ENCODE data around the gene SARDH. TPM values are rescaled to one million over a fixed set of nuclear protein-coding genes. Genes with fewer than 3 reads are reported as not detected.

Gene SARDH
- total and polyA plus RNA-seq, 8 donors = 8.9 to 43.3 (median 20.5) TPM

DNA sequence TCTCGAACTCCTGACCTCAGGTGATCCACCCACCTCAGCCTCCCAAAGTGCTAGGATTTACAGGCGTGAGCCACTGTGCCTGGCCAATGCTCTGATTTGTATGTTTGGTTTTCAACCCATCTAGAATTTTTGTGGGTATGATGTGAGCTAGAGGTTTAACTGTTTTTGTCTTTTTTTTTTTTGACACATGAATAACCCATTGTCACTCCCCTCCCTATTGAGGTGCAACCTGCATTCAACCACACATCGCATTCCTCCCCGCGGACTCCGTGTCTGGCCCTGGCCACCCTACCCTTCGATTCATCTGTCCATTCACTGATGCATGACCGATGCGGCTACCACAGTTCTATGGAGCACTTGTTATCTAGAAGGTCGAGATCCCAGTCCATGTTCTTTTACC is 119.4 kb downstream of the SARDH start:
- WGBS, 2 donors = 67 to 81% methylated on average over 10 of the region's 10 CpGs

GRCh38 chr9:133616643-133617405 is 121.3 kb downstream of the SARDH start:
- DNase-seq (peak in 1 of 6 donors; percentile 45), ATAC-seq (no peak), FAIRE-seq (no peak)
- TF ChIP-seq CTCF (IDR thresholded peaks at IDR 0.05) = no peak
- no peaks in the 10 kb centered on the region for H3K4me1 ChIP-seq
- H3K27ac ChIP-seq = no peak overlapping the region
- intact Hi-C loops (cut with DNase I) = no loop called here
- 65 to 70% methylated on average over 13 of the region's 13 CpGs for WGBS, 2 donors
- H3K9me3 ChIP-seq = no peaks in the 10 kb centered on the region
- no peaks in the 10 kb centered on the region for H3K36me3 ChIP-seq
- no peak overlapping the region for H3K4me3 ChIP-seq
- H3K27me3 ChIP-seq = peaks cover 0 to 4% (median 0%) of the 10 kb centered on the region in 4 donors

More for the DNA sequence above, 119.4 kb downstream of the SARDH start:
- intact Hi-C loops (cut with DNase I) = no loop called here
- H3K9me3 ChIP-seq = no peaks in the 10 kb centered on the region
- H3K4me1 ChIP-seq = no peaks in the 10 kb centered on the region
- no peak for FAIRE-seq
- H3K27ac ChIP-seq = no peak overlapping the region
- no peak for DNase-seq
- H3K27me3 ChIP-seq = peaks cover 0 to 4% (median 0%) of the 10 kb centered on the region in 4 donors
- no peak overlapping the region for H3K4me3 ChIP-seq
- no peak for ATAC-seq
- H3K36me3 ChIP-seq = no peaks in the 10 kb centered on the region
- TF ChIP-seq CTCF (IDR thresholded peaks at IDR 0.05) = no peak

DNA sequence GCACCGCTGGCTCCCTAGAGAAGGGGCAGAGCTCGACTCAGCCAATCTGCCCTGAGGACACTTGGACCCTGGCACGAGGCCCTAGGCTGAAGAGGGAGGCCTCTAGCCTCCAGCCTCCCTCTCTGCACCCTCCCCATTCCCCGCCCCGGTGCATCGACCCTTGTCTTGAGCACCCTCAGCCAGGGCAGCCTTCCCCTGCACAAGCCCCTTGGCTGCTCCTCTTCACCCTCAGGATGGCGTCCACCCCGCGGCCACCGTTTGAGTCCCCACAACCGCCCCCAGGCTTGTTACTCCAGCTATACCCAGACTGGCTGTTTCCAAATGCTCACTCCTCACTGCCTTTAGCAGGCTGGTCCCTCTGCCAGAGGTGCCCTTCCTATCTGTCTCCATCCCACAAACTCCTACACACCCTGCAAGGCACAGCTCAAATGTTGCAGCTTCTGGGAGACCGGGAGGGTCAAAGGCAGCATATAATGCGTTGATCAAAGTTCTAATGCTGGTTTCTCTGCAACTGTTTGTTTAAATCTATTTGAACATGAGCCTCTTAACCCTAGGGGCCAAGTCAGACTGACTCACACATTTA is 122.5 kb downstream of the SARDH start:
- peaks cover 0 to 4% (median 0%) of the 10 kb centered on the region in 4 donors for H3K27me3 ChIP-seq
- DNase-seq (peak in 1 of 6 donors; percentile 50), ATAC-seq (no peak), FAIRE-seq (no peak)
- intact Hi-C loops (cut with DNase I) = no loop called here
- H3K4me3 ChIP-seq = no peak overlapping the region
- H3K36me3 ChIP-seq = no peaks in the 10 kb centered on the region
- H3K27ac ChIP-seq = no peak overlapping the region
- no peak for TF ChIP-seq CTCF (IDR thresholded peaks at IDR 0.05)
- 60 to 75% methylated on average over 13 of the region's 13 CpGs for WGBS, 2 donors
- H3K9me3 ChIP-seq = no peaks in the 10 kb centered on the region
- H3K4me1 ChIP-seq = no peaks in the 10 kb centered on the region

GRCh38 chr9:133615186-133615585 is 123.0 kb downstream of the SARDH start:
- DNase-seq = peak in 1 of 6 donors; percentile 24
- no peaks in the 10 kb centered on the region for H3K4me1 ChIP-seq
- 30 to 36% methylated on average over 16 of the region's 16 CpGs for WGBS, 2 donors
- peaks cover 0 to 4% (median under 1%) of the 10 kb centered on the region in 4 donors for H3K27me3 ChIP-seq
- FAIRE-seq = no peak
- H3K4me3 ChIP-seq = no peak overlapping the region
- no peak for TF ChIP-seq CTCF (IDR thresholded peaks at IDR 0.05)
- no peak for ATAC-seq
- intact Hi-C loops (cut with DNase I) = no loop called here
- no peak overlapping the region for H3K27ac ChIP-seq
- no peaks in the 10 kb centered on the region for H3K9me3 ChIP-seq
- H3K36me3 ChIP-seq = no peaks in the 10 kb centered on the region

GRCh38 chr9:133614678-133615077 is 123.5 kb downstream of the SARDH start:
- FAIRE-seq (no peak), DNase-seq (no peak), ATAC-seq (no peak)
- no peaks in the 10 kb centered on the region for H3K9me3 ChIP-seq
- H3K27me3 ChIP-seq = peaks cover 0 to 5% (median 2%) of the 10 kb centered on the region in 4 donors
- no peak overlapping the region for H3K4me3 ChIP-seq
- no peaks in the 10 kb centered on the region for H3K4me1 ChIP-seq
- no peak for TF ChIP-seq CTCF (IDR thresholded peaks at IDR 0.05)
- no peaks in the 10 kb centered on the region for H3K36me3 ChIP-seq
- WGBS, 2 donors = 51 to 61% methylated on average over 5 of the region's 5 CpGs
- intact Hi-C loops (cut with DNase I) = no loop called here
- no peak overlapping the region for H3K27ac ChIP-seq

All from pancreas (tissue), 10 donors.